Measurements from ENCODE around the gene ATP1A2.
A peak's percentile ranks its signal among the peaks of the same experiment; 100 is the strongest.

The ATP1A2 gene

GRCh38 chr1:160178731-160179130 lies 63.2 kb downstream of the ATP1A2 start:
- no peak overlapping the region for H2BK120ac ChIP-seq (ENCODE audit: insufficient read depth, low read length, poor library complexity)
- peaks cover 10 to 13% of the 10 kb centered on the region in 2 experiments for H3K4me1 ChIP-seq (ENCODE audit: control insufficient read depth in 1 of 2, insufficient read depth in 2 of 2, low read length in 2 of 2)
- H3K4ac ChIP-seq (ENCODE audit: low read depth, low read length) = no peak overlapping the region
- H2AK5ac ChIP-seq (ENCODE audit: low read length) = no peak overlapping the region
- no peak overlapping the region for H2BK12ac ChIP-seq (ENCODE audit: low read length)
- no peak overlapping the region for H4K12ac ChIP-seq (ENCODE audit: low read depth, low read length)
- H2AFZ ChIP-seq (ENCODE audit: insufficient read depth, low read length, poor library complexity) = no peak overlapping the region
- peak in 1 of 2 donors; percentile 75 for DNase-seq
- H3K9me3 ChIP-seq (ENCODE audit: insufficient read depth, low read depth, low read length) = no peaks in the 10 kb centered on the region
- H3K79me2 ChIP-seq (ENCODE audit: control insufficient read depth, insufficient read depth, low read length, poor library complexity) = no peaks in the 10 kb centered on the region
- no peak overlapping the region for H3K18ac ChIP-seq (ENCODE audit: low read length)
- no CpG with 5 or more reads among the region's 2 CpGs for WGBS (ENCODE audit: extremely low coverage, insufficient coverage, insufficient read length)
- no peaks in the 10 kb centered on the region for H3K27me3 ChIP-seq (ENCODE audit: insufficient read depth, low read length)
- H3K23ac ChIP-seq (ENCODE audit: low read length) = no peak overlapping the region
- H3K36me3 ChIP-seq (ENCODE audit: control insufficient read depth in 1 of 2, insufficient read depth in 2 of 2, low read length in 2 of 2) = peaks cover 0 to 2% of the 10 kb centered on the region in 2 experiments
- no peak overlapping the region for H4K8ac ChIP-seq (ENCODE audit: low read depth, low read length)
- H3K79me1 ChIP-seq (ENCODE audit: low read length) = peaks cover 13% of the 10 kb centered on the region
- no peak overlapping the region for H3K4me3 ChIP-seq (ENCODE audit: low read depth, low read length)
- H2BK5ac ChIP-seq (ENCODE audit: low read depth, low read length, poor library complexity) = no peak overlapping the region
- no peak overlapping the region for H3K27ac ChIP-seq (ENCODE audit: low read depth, low read length)
- no peak overlapping the region for H3K4me2 ChIP-seq (ENCODE audit: low read length)
- H3K9ac ChIP-seq (ENCODE audit: low read length) = no peak overlapping the region
- no peak overlapping the region for H4K91ac ChIP-seq (ENCODE audit: low read depth, low read length)
- no peak overlapping the region for H3K14ac ChIP-seq (ENCODE audit: low read length)

- no peak overlapping the region for H2AFZ ChIP-seq (ENCODE audit: insufficient read depth, low read length, poor library complexity)
- H3K4ac ChIP-seq (ENCODE audit: low read depth, low read length) = no peak overlapping the region
- no peak overlapping the region for H2BK12ac ChIP-seq (ENCODE audit: low read length)
- no peak overlapping the region for H3K9ac ChIP-seq (ENCODE audit: low read length)
- no peak overlapping the region for H3K14ac ChIP-seq (ENCODE audit: low read length)
- H3K4me3 ChIP-seq (ENCODE audit: low read depth, low read length) = no peak overlapping the region
- no peaks in the 10 kb centered on the region for H3K79me2 ChIP-seq (ENCODE audit: control insufficient read depth, insufficient read depth, low read length, poor library complexity)
- no peak overlapping the region for H2AK5ac ChIP-seq (ENCODE audit: low read length)
- H4K91ac ChIP-seq (ENCODE audit: low read depth, low read length) = no peak overlapping the region
- H3K36me3 ChIP-seq (ENCODE audit: control insufficient read depth in 1 of 2, insufficient read depth in 2 of 2, low read length in 2 of 2) = peaks cover 0 to 2% of the 10 kb centered on the region in 2 experiments
- WGBS (ENCODE audit: extremely low coverage, insufficient coverage, insufficient read length) = no CpG with 5 or more reads among the region's 4 CpGs
- no peaks in the 10 kb centered on the region for H3K9me3 ChIP-seq (ENCODE audit: insufficient read depth, low read depth, low read length)
- no peak overlapping the region for H2BK120ac ChIP-seq (ENCODE audit: insufficient read depth, low read length, poor library complexity)
- no peak overlapping the region for H3K4me2 ChIP-seq (ENCODE audit: low read length)
- no peak overlapping the region for H3K27ac ChIP-seq (ENCODE audit: low read depth, low read length)
- H4K12ac ChIP-seq (ENCODE audit: low read depth, low read length) = no peak overlapping the region
- H2BK5ac ChIP-seq (ENCODE audit: low read depth, low read length, poor library complexity) = no peak overlapping the region
- peaks cover 10 to 13% of the 10 kb centered on the region in 2 experiments for H3K4me1 ChIP-seq (ENCODE audit: control insufficient read depth in 1 of 2, insufficient read depth in 2 of 2, low read length in 2 of 2)
- H3K79me1 ChIP-seq (ENCODE audit: low read length) = peaks cover 13% of the 10 kb centered on the region
- H3K23ac ChIP-seq (ENCODE audit: low read length) = no peak overlapping the region
- H3K27me3 ChIP-seq (ENCODE audit: insufficient read depth, low read length) = no peaks in the 10 kb centered on the region
- DNase-seq = peak in 1 of 2 donors; percentile 83
- H4K8ac ChIP-seq (ENCODE audit: low read depth, low read length) = no peak overlapping the region
- no peak overlapping the region for H3K18ac ChIP-seq (ENCODE audit: low read length)
These were observed 63.8 kb downstream of the ATP1A2 start for GRCh38 chr1:160179336-160179735.

- Histone ChIP-seq H2BK120ac (ENCODE audit: insufficient read depth, low read length, poor library complexity) (no peak overlapping the region), H3K23ac (ENCODE audit: low read length) (no peak overlapping the region), H3K79me2 (ENCODE audit: control insufficient read depth, insufficient read depth, low read length, poor library complexity) (no peaks in the 10 kb centered on the region), H3K27ac (ENCODE audit: low read depth, low read length) (no peak overlapping the region), H3K4me3 (ENCODE audit: low read depth, low read length) (no peak overlapping the region), H3K9me3 (ENCODE audit: insufficient read depth, low read depth, low read length) (no peaks in the 10 kb centered on the region), H3K9ac (ENCODE audit: low read length) (no peak overlapping the region), H4K91ac (ENCODE audit: low read depth, low read length) (no peak overlapping the region), H3K4ac (ENCODE audit: low read depth, low read length) (no peak overlapping the region), H2AK5ac (ENCODE audit: low read length) (no peak overlapping the region), H2AFZ (ENCODE audit: insufficient read depth, low read length, poor library complexity) (no peak overlapping the region), H4K12ac (ENCODE audit: low read depth, low read length) (no peak overlapping the region), H3K79me1 (ENCODE audit: low read length) (peaks cover 2% of the 10 kb centered on the region), H3K4me2 (ENCODE audit: low read length) (no peak overlapping the region), H3K14ac (ENCODE audit: low read length) (peak overlapping the region; percentile 19), H2BK5ac (ENCODE audit: low read depth, low read length, poor library complexity) (no peak overlapping the region), H3K4me1 (ENCODE audit: control insufficient read depth in 1 of 2, insufficient read depth in 2 of 2, low read length in 2 of 2) (peaks cover 2 to 4% of the 10 kb centered on the region in 2 experiments), H4K8ac (ENCODE audit: low read depth, low read length) (no peak overlapping the region), H3K18ac (ENCODE audit: low read length) (no peak overlapping the region), H2BK12ac (ENCODE audit: low read length) (no peak overlapping the region), H3K36me3 (ENCODE audit: control insufficient read depth in 1 of 2, insufficient read depth in 2 of 2, low read length in 2 of 2) (peaks cover 0 to 2% of the 10 kb centered on the region in 2 experiments), H3K27me3 (ENCODE audit: insufficient read depth, low read length) (no peaks in the 10 kb centered on the region)
- no CpG with 5 or more reads among the region's 7 CpGs for WGBS (ENCODE audit: extremely low coverage, insufficient coverage, insufficient read length)
- DNase-seq = no peak
These were observed 70.7 kb downstream of the ATP1A2 start for GRCh38 chr1:160186246-160186645.

- H4K12ac ChIP-seq (ENCODE audit: low read depth, low read length) = no peak overlapping the region
These were observed 71.2 kb downstream of the ATP1A2 start for GRCh38 chr1:160186729-160187128.

More at GRCh38 chr1:160186729-160187128, 71.2 kb downstream of the ATP1A2 start:
- no peak overlapping the region for H4K91ac ChIP-seq (ENCODE audit: low read depth, low read length)
- H3K4me3 ChIP-seq (ENCODE audit: low read depth, low read length) = no peak overlapping the region
- WGBS (ENCODE audit: extremely low coverage, insufficient coverage, insufficient read length) = no CpG with 5 or more reads among the region's 2 CpGs
- peaks cover 2 to 4% of the 10 kb centered on the region in 2 experiments for H3K4me1 ChIP-seq (ENCODE audit: control insufficient read depth in 1 of 2, insufficient read depth in 2 of 2, low read length in 2 of 2)
- peaks cover 2% of the 10 kb centered on the region for H3K79me1 ChIP-seq (ENCODE audit: low read length)
- no peak for DNase-seq
- H2BK120ac ChIP-seq (ENCODE audit: insufficient read depth, low read length, poor library complexity) = no peak overlapping the region
- peaks cover 0 to 1% of the 10 kb centered on the region in 2 experiments for H3K36me3 ChIP-seq (ENCODE audit: control insufficient read depth in 1 of 2, insufficient read depth in 2 of 2, low read length in 2 of 2)
- H3K9ac ChIP-seq (ENCODE audit: low read length) = no peak overlapping the region
- H3K23ac ChIP-seq (ENCODE audit: low read length) = no peak overlapping the region
- no peaks in the 10 kb centered on the region for H3K9me3 ChIP-seq (ENCODE audit: insufficient read depth, low read depth, low read length)
- H3K27me3 ChIP-seq (ENCODE audit: insufficient read depth, low read length) = no peaks in the 10 kb centered on the region
- H2BK5ac ChIP-seq (ENCODE audit: low read depth, low read length, poor library complexity) = no peak overlapping the region
- no peak overlapping the region for H2AFZ ChIP-seq (ENCODE audit: insufficient read depth, low read length, poor library complexity)
- H3K79me2 ChIP-seq (ENCODE audit: control insufficient read depth, insufficient read depth, low read length, poor library complexity) = no peaks in the 10 kb centered on the region
- H3K27ac ChIP-seq (ENCODE audit: low read depth, low read length) = no peak overlapping the region
- no peak overlapping the region for H2AK5ac ChIP-seq (ENCODE audit: low read length)
- H3K18ac ChIP-seq (ENCODE audit: low read length) = no peak overlapping the region
- H4K8ac ChIP-seq (ENCODE audit: low read depth, low read length) = no peak overlapping the region
- no peak overlapping the region for H2BK12ac ChIP-seq (ENCODE audit: low read length)
- no peak overlapping the region for H3K14ac ChIP-seq (ENCODE audit: low read length)
- H3K4ac ChIP-seq (ENCODE audit: low read depth, low read length) = no peak overlapping the region
- H3K4me2 ChIP-seq (ENCODE audit: low read length) = no peak overlapping the region

All from trophoblast cell (in vitro differentiated cells and primary cell).